Thoracic aorta (tissue), 2 donors: ENCODE measurements around the gene PCDHB3. TPM values are rescaled to one million over a fixed set of nuclear protein-coding genes. Genes with fewer than 3 reads are reported as not detected.
A peak's percentile ranks its signal among the peaks of the same experiment; 100 is the strongest.
"Not testable (repeated sequence)": the region's sequence is repeated elsewhere in the genome, so short reads cannot be mapped to it uniquely, and the experiment has no call there.

ENCODE experiments used
- ATAC-seq: fragments of 150-250 bp; one replicate; pipeline ENCODE4 v1.8.0; 2017; ENCODE audit warnings: low read depth; ENCODE audit not compliant: insufficient number of reproducible peaks, low FRiP score
- DNase-seq: peaks from one replicate; pipeline ENCODE4 v3.0.0-alpha.2; 2020; ENCODE audit warnings: low spot score
- H3K27ac ChIP-seq, 2 donors: fragments of 200-600 bp; sonication (generic); 1 replicate in 1 of 2; 2 replicates in 1 of 2; pipeline ENCODE4 v1.5.1; 2016; ENCODE audit warnings: mild to moderate bottlenecking in 2 of 2, moderate library complexity in 2 of 2
- H3K27me3 ChIP-seq: fragments of 200-600 bp; sonication (generic); replicated peaks from 2 replicates; pipeline ENCODE4 v1.6.0; 2016; ENCODE audit warnings: mild to moderate bottlenecking; ENCODE audit not compliant: insufficient read depth
- H3K36me3 ChIP-seq: fragments of 200-600 bp; sonication (generic); one replicate; pipeline ENCODE4 v1.5.1; 2016
- H3K4me1 ChIP-seq, 2 donors: fragments of 200-600 bp; sonication (generic); 1 replicate in 1 of 2; 2 replicates in 1 of 2; pipeline versions ENCODE4 v1.5.1 to v1.6.0; 2016; ENCODE audit warnings: low read depth in 2 of 2, mild to moderate bottlenecking in 1 of 2; ENCODE audit not compliant: control insufficient read depth in 1 of 2
- H3K4me3 ChIP-seq: fragments of 200-600 bp; sonication (generic); 2 replicates; pipeline ENCODE4 v1.5.1; 2016; ENCODE audit warnings: mild to moderate bottlenecking
- H3K9me3 ChIP-seq: fragments of 200-600 bp; sonication (generic); 2 replicates; pipeline ENCODE4 v1.5.1; 2016
- total RNA-seq, 2 donors: library from RNA; depleted of rRNA; stranded (reverse); fragments of >200 nt; gene quantifications; one replicate each; pipeline versions ENCODE4 v1.1.0 to v1.2.3, GENCODE V29; 2016
- TF ChIP-seq, protein P1 (sequence below): fragments of 200-600 bp; sonication (generic); IDR thresholded peaks from one replicate; pipeline ENCODE4 v1.5.1; 2019; ENCODE audit warnings: antibody characterized with exemption

The PCDHB3 gene
- total RNA-seq, 2 donors from 2014 or later, result 2.3 to 3.7 TPM

DNA sequence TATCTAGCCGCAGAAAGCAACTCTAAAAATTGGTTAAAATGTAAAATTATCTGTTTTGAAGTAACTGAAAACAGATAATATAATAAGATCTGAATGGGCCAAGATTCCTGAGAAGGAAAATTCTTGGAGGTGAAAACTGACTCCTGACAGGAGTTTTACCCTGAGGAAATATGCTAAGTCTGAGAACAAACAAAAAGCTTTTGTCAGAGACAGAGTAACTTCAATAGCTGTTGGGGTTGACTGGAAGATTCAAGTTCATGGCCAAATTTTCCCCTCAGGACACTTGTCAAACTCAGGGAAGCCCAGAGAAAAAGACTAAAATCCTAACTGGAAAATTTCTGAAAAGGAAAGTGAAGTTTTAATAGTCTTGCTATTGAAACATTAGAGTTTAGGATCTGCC, 27.0 kb downstream of the PCDHB3 start:
- H3K9me3 ChIP-seq, result peaks cover 25% of the 10 kb centered on the region
- TF ChIP-seq, protein P1, sequence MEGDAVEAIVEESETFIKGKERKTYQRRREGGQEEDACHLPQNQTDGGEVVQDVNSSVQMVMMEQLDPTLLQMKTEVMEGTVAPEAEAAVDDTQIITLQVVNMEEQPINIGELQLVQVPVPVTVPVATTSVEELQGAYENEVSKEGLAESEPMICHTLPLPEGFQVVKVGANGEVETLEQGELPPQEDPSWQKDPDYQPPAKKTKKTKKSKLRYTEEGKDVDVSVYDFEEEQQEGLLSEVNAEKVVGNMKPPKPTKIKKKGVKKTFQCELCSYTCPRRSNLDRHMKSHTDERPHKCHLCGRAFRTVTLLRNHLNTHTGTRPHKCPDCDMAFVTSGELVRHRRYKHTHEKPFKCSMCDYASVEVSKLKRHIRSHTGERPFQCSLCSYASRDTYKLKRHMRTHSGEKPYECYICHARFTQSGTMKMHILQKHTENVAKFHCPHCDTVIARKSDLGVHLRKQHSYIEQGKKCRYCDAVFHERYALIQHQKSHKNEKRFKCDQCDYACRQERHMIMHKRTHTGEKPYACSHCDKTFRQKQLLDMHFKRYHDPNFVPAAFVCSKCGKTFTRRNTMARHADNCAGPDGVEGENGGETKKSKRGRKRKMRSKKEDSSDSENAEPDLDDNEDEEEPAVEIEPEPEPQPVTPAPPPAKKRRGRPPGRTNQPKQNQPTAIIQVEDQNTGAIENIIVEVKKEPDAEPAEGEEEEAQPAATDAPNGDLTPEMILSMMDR, result no peak

DNA sequence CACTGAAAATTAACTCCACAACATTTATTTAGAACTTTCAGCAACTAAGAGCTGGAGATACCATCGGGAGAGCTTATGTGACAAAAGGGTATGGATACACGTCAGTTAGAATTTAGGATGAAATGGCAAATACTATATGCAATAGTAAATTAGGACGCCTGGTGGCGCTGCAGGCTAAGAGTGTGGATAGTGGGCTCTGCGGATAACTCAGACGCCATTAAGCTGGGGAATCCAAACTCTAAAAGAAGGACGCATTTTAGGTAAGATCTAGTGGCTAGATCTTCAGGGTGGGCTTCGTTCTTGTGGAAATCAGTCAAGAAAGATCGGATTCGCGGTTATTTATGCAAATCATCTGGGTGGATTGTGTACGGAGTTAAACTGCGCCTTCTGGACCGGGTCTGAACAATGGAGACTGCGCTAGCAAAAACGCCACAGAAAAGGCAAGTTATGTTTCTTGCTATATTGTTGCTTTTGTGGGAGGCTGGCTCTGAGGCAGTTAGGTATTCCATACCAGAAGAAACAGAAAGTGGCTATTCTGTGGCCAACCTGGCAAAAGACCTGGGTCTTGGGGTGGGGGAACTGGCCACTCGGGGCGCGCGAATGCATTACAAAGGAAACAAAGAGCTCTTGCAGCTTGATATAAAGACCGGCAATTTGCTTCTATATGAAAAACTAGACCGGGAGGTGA, 34.9 kb downstream of the PCDHB3 start, which contains the start of gene PCDHB5:
Gene PCDHB5 (plus strand): TSS at position 177 of the 688 bp plus-strand sequence. CDS start 229 bp downstream, at position 406.
- DNase-seq (no peak), ATAC-seq (no peak)
- Histone ChIP-seq H3K9me3 (peaks cover 61% of the 10 kb centered on the region), H3K27ac (no peak within 1 kb of the TSS), H3K4me3 (peak within 1 kb of the TSS; percentile 55), H3K27me3 (no peaks in the 10 kb centered on the region), H3K36me3 (no peaks in the 10 kb centered on the region), H3K4me1 (no peaks in the 10 kb centered on the region)
- TF ChIP-seq, protein P1, result no peak

More for the DNA sequence above, 27.0 kb downstream of the PCDHB3 start:
- Histone ChIP-seq H3K27ac (no peak overlapping the region), H3K36me3 (no peaks in the 10 kb centered on the region), H3K4me1 (no peaks in the 10 kb centered on the region), H3K27me3 (no peaks in the 10 kb centered on the region), H3K4me3 (no peak overlapping the region)
- DNase-seq, result no peak
- no peak for ATAC-seq

DNA sequence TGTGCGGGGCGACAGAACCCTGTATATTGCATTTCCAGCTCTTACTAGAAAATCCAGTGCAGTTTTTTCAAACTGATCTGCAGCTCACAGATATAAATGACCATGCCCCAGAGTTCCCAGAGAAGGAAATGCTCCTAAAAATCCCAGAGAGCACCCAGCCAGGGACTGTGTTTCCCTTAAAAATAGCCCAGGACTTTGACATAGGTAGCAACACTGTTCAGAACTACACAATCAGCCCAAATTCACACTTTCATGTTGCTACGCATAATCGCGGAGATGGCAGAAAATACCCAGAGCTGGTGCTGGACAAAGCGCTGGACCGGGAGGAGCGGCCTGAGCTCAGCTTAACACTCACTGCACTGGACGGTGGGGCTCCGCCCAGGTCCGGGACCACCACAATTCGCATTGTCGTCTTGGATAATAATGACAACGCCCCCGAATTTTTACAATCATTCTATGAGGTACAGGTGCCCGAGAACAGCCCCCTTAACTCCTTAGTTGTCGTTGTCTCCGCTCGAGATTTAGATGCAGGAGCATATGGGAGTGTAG, 35.5 kb downstream of the PCDHB3 start:
- Histone ChIP-seq H3K27ac (no peak overlapping the region), H3K4me3 (peak overlapping the region; percentile 55), H3K9me3 (peaks cover 59% of the 10 kb centered on the region), H3K36me3 (no peaks in the 10 kb centered on the region), H3K27me3 (no peaks in the 10 kb centered on the region), H3K4me1 (no peaks in the 10 kb centered on the region)
- ATAC-seq (no peak), DNase-seq (no peak)
- TF ChIP-seq, protein P1, result no peak

DNA sequence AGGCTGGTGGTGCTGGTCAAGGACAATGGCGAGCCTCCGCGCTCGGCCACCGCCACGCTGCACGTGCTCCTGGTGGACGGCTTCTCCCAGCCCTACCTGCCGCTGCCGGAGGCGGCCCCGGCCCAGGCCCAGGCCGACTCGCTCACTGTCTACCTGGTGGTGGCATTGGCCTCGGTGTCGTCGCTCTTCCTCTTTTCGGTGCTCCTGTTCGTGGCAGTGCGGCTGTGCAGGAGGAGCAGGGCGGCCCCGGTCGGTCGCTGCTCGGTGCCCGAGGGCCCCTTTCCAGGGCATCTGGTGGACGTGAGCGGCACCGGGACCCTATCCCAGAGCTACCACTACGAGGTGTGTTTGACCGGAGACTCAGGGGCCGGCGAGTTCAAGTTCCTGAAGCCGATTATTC, 37.1 kb downstream of the PCDHB3 start:
- H3K27me3 ChIP-seq, ATAC-seq, H3K36me3 ChIP-seq, H3K4me1 ChIP-seq, H3K4me3 ChIP-seq, H3K27ac ChIP-seq, DNase-seq: not testable (repeated sequence)
- H3K9me3 ChIP-seq, result peaks cover 57% of the 10 kb centered on the region

DNA sequence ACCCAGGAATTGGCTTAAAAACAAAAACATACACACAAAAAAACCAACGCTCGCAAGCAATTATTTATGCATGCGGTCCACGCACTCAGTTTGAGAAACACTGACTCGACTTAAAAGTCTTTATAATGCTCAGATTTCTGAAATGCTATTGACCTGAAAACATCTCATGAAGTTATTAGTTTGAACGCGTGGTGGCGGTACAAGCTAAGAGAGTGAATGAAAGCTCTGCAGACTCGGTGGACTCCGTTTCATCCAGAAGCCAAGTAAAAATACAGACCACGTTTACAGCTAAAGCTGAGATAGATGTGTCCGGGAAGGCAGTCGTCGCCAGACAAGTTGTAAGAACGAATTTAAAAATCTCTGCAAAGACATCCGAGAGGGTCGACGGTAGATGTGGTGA, 49.5 kb downstream of the PCDHB3 start, which contains the start of gene PCDHB6:
Gene PCDHB6 (plus strand): TSS at position 246 of the 400 bp plus-strand sequence. CDS start 201 bp downstream, outside the sequence.
- H3K36me3 ChIP-seq, result no peaks in the 10 kb centered on the region
- peak within 1 kb of the TSS; percentile 20 for H3K4me3 ChIP-seq
- H3K9me3 ChIP-seq, result peaks cover 58% of the 10 kb centered on the region
- no peaks in the 10 kb centered on the region for H3K27me3 ChIP-seq
- no peak within 1 kb of the TSS for H3K27ac ChIP-seq
- no peak for DNase-seq
- no peak for ATAC-seq
- TF ChIP-seq, protein P1, result no peak
- H3K4me1 ChIP-seq, result no peaks in the 10 kb centered on the region
